ENCODE data around the gene MMP24OS. TPM values are rescaled to one million over a fixed set of nuclear protein-coding genes. Genes with fewer than 3 reads are reported as not detected.

MMP24OS gene
- total RNA-seq, 1 experiment from 2014 or later, result 42.3 TPM

DNA sequence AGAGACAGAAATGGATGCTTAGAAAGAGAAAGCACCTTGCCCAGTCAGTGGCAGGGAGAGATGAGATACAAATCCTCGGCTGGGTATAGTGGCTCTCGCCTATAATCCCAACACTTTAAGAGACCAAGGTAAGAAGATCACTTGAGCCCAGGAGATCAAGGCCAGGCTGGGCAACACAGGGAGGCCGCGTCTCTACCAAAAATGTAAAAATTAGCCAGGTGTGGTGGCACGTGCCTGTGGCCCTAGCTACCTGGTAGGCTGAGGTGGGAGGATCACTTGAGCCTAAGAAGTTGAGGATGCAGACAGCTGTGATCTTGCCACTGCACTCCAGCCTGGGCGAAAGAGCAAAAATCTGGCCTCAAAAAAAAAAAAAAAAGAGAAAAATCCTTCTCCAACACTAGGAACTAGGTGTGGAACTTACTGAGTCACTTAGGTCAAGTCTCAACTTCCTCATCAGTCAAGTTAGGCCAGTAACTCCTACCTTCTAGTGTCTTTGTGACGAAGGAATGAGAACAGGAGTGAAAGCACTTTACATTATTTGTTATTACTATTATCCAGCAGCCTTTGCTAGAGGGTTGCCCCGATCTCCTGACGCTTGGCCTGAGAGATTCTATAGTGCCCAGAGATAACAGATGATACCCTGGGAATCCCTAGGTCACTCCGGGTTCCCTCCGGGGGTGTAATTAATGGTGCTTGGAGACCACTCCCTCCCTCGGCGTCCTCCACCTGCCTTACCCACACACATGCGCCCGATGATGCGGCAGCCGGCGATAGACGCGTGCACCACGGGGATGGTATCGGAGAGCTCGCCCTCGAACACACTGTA is 5.7 kb upstream of the MMP24OS start:
- ChIA-PET CTCF (interaction anchor here (0.8 to 2.5 kb wide), 14 partner anchors 10 to 188 kb away, joined by 3 to 25 read pairs (median 6); partner anchors contain the start of gene EDEM2), POLR2A (interaction anchor here (0.6 to 2.2 kb wide), 16 partner anchors 9 to 981 kb away, joined by 3 to 46 read pairs (median 4); partner anchors contain the start of genes CEP250, EDEM2, ERGIC3 and MMP24)
- Histone ChIP-seq H3K4me3 (ENCODE audit: low read depth, low read length) (peak overlapping the region; percentile 95), H3K36me3 (ENCODE audit: control insufficient read depth, insufficient read depth, low read length) (peaks cover 18% of the 10 kb centered on the region), H3K9me3 (no peaks in the 10 kb centered on the region), H3K27me3 (replicated peaks; ENCODE audit: control insufficient read depth, insufficient read depth, low read length) (no peaks in the 10 kb centered on the region), H3K4me1 (peaks cover 28% of the 10 kb centered on the region)
- Mint-ChIP-seq H3K4me1 (ENCODE audit: low read depth, unreplicated experiment) (peaks cover 18% of the 10 kb centered on the region), H3K36me3 (ENCODE audit: insufficient read depth, unreplicated experiment) (peaks cover 57% of the 10 kb centered on the region), H3K9me3 (ENCODE audit: unreplicated experiment) (no peaks in the 10 kb centered on the region), H3K27ac (ENCODE audit: unreplicated experiment) (peak overlapping the region; percentile 87), H3K4me3 (ENCODE audit: unreplicated experiment) (peak overlapping the region; percentile 84), H3K27me3 (ENCODE audit: insufficient read depth, unreplicated experiment) (no peaks in the 10 kb centered on the region)
- intact Hi-C loops (cut with micrococcal nuclease; ENCODE audit: unreplicated experiment), result loop anchor here (1.0 kb wide), 2 partner anchors 21 to 44 kb away; no protein-coding TSS in a partner anchor
- TF ChIP-seq, protein P1, sequence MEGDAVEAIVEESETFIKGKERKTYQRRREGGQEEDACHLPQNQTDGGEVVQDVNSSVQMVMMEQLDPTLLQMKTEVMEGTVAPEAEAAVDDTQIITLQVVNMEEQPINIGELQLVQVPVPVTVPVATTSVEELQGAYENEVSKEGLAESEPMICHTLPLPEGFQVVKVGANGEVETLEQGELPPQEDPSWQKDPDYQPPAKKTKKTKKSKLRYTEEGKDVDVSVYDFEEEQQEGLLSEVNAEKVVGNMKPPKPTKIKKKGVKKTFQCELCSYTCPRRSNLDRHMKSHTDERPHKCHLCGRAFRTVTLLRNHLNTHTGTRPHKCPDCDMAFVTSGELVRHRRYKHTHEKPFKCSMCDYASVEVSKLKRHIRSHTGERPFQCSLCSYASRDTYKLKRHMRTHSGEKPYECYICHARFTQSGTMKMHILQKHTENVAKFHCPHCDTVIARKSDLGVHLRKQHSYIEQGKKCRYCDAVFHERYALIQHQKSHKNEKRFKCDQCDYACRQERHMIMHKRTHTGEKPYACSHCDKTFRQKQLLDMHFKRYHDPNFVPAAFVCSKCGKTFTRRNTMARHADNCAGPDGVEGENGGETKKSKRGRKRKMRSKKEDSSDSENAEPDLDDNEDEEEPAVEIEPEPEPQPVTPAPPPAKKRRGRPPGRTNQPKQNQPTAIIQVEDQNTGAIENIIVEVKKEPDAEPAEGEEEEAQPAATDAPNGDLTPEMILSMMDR (IDR thresholded peaks at IDR 0.05; ENCODE audit: insufficient read depth in 1 of 2, low read depth in 1 of 2, low read length in 1 of 2, severe bottlenecking in 1 of 2, unreplicated experiment in 1 of 2), result no peak
- BruUV-seq (replicated peaks), result TSS peak; percentile 67
- DNase-seq, result no peak

DNA sequence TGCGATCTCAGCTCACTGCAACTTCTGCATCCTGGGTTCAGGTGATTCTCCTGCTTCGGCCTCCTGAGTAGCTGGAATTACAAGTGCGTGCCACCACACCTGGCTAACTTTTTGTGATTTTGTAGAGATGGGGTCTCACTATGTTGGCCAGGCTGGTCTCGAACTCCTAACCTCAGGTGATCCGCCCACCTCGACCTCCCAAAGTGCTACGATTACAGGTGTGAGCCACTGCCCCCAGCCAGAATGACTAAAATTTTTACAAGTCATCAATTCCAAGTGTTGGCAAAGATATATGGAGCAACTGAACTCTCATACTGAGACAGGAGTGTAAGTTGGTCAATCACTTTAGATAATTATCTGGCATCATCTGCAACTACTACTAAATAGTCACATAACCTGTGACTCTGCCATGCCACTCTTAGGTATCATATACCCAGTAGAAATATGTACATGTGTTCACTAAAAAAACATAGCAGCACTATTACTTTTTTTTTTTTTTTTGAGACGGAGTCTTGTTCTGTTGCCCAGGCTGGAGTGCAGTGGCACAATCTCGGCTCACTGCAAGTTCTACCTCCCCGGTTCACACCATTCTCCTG is 3.7 kb upstream of the MMP24OS start:
- Histone ChIP-seq H3K4me3 (ENCODE audit: low read depth, low read length) (no peak overlapping the region), H3K4me1 (peaks cover 24% of the 10 kb centered on the region), H3K27me3 (replicated peaks; ENCODE audit: control insufficient read depth, insufficient read depth, low read length) (no peaks in the 10 kb centered on the region), H3K9me3 (no peaks in the 10 kb centered on the region), H3K36me3 (ENCODE audit: control insufficient read depth, insufficient read depth, low read length) (peaks cover 18% of the 10 kb centered on the region)
- DNase-seq, result no peak
- no peaks in the 10 kb centered on the region for H3K27me3 Mint-ChIP-seq (ENCODE audit: insufficient read depth, unreplicated experiment)
- BruUV-seq (replicated peaks), result no TSS peak
- peaks cover 18% of the 10 kb centered on the region for H3K4me1 Mint-ChIP-seq (ENCODE audit: low read depth, unreplicated experiment)
- intact Hi-C loops (cut with micrococcal nuclease; ENCODE audit: unreplicated experiment), result no loop called here
- no peaks in the 10 kb centered on the region for H3K9me3 Mint-ChIP-seq (ENCODE audit: unreplicated experiment)
- peaks cover 76% of the 10 kb centered on the region for H3K36me3 Mint-ChIP-seq (ENCODE audit: insufficient read depth, unreplicated experiment)
- TF ChIP-seq, protein P1 (IDR thresholded peaks at IDR 0.05; ENCODE audit: insufficient read depth in 1 of 2, low read depth in 1 of 2, low read length in 1 of 2, severe bottlenecking in 1 of 2, unreplicated experiment in 1 of 2), result no peak
- no peak overlapping the region for H3K4me3 Mint-ChIP-seq (ENCODE audit: unreplicated experiment)
- POLR2A ChIA-PET, result interaction anchor here (0.6 kb wide), 1 partner anchor 137 kb away, joined by 4 read pairs; no protein-coding TSS in a partner anchor
- no peak overlapping the region for H3K27ac Mint-ChIP-seq (ENCODE audit: unreplicated experiment)
- CTCF ChIA-PET, result interaction anchor here (0.7 to 1.8 kb wide), 2 partner anchors 46 to 140 kb away, joined by 4 to 6 read pairs; no protein-coding TSS in a partner anchor

DNA sequence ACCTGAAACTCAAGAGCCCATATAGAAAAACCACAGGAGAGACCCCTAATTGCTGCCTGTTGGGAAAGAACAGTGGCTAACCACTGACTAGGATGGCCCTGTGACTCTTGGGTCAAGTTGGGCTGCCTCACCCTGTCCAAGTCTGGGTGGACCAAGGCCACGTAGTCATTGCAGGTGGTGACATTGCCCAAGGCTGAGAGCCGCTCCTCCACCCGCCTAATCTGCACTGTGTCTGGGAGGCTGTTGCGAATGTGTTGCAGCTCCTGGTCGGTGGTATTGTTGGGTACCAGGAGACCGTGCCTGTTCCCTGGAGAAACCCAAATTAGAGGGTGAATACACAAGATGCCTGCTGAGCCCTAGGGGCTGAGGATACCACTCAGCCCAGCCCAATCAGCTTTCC is 2.6 kb upstream of the MMP24OS start:
- Histone ChIP-seq H3K36me3 (ENCODE audit: control insufficient read depth, insufficient read depth, low read length) (peaks cover 18% of the 10 kb centered on the region), H3K4me3 (ENCODE audit: low read depth, low read length) (no peak overlapping the region), H3K4me1 (peaks cover 13% of the 10 kb centered on the region), H3K27me3 (replicated peaks; ENCODE audit: control insufficient read depth, insufficient read depth, low read length) (no peaks in the 10 kb centered on the region), H3K9me3 (no peaks in the 10 kb centered on the region)
- intact Hi-C loops (cut with micrococcal nuclease; ENCODE audit: unreplicated experiment), result no loop called here
- no peak for DNase-seq
- CTCF ChIA-PET, result interaction anchor here (1.2 to 1.8 kb wide), 2 partner anchors 14 to 47 kb away, joined by 4 to 5 read pairs; no protein-coding TSS in a partner anchor
- Mint-ChIP-seq H3K4me3 (ENCODE audit: unreplicated experiment) (no peak overlapping the region), H3K9me3 (ENCODE audit: unreplicated experiment) (no peaks in the 10 kb centered on the region), H3K4me1 (ENCODE audit: low read depth, unreplicated experiment) (peaks cover 10% of the 10 kb centered on the region), H3K27ac (ENCODE audit: unreplicated experiment) (no peak overlapping the region), H3K27me3 (ENCODE audit: insufficient read depth, unreplicated experiment) (no peaks in the 10 kb centered on the region), H3K36me3 (ENCODE audit: insufficient read depth, unreplicated experiment) (peaks cover 76% of the 10 kb centered on the region)
- TF ChIP-seq, protein P1 (IDR thresholded peaks at IDR 0.05; ENCODE audit: insufficient read depth in 1 of 2, low read depth in 1 of 2, low read length in 1 of 2, severe bottlenecking in 1 of 2, unreplicated experiment in 1 of 2), result no peak
- POLR2A ChIA-PET, result interaction anchor here (0.5 to 0.7 kb wide), 4 partner anchors 124 to 404 kb away, joined by 3 to 10 read pairs (median 6); partner anchors contain the start of gene ACSS2
- no TSS peak for BruUV-seq (replicated peaks)
